WERI-Rb-1 (cell line): ENCODE data around the gene DCHS2.

ENCODE experiments used
- DNase-seq: peaks from one replicate; pipeline ENCODE4 v3.0.0-alpha.2; 2020
- H3K27ac ChIP-seq: fragments of 250-450 bp; sonication (Bioruptor Pico); 2 replicates; pipeline ENCODE4 v1.5.1; 2020; ENCODE audit warnings: mild to moderate bottlenecking, moderate library complexity
- H3K27me3 ChIP-seq: fragments of 250-450 bp; sonication (Bioruptor Pico); 2 replicates; pipeline ENCODE4 v1.5.1; 2021; ENCODE audit warnings: mild to moderate bottlenecking, low read depth, moderate library complexity; ENCODE audit not compliant: insufficient read depth, severe bottlenecking
- H3K36me3 ChIP-seq: fragments of 250-450 bp; sonication (Bioruptor Pico); 2 replicates; pipeline ENCODE4 v1.5.1; 2020; ENCODE audit warnings: mild to moderate bottlenecking, moderate library complexity
- H3K4me3 ChIP-seq: 2 replicates; pipeline ENCODE4 v1.5.1; 2011; ENCODE audit warnings: low read depth, mild to moderate bottlenecking, control low read depth, low read length
- H3K9me3 ChIP-seq: fragments of 250-450 bp; sonication (Bioruptor Pico); 2 replicates; pipeline ENCODE4 v1.5.1; 2021; ENCODE audit warnings: mild to moderate bottlenecking, moderate library complexity; ENCODE audit not compliant: severe bottlenecking
- CTCF ChIP-seq: IDR thresholded peaks from 2 replicates; pipeline ENCODE4 v1.5.1; 2011; ENCODE audit warnings: low read depth, mild to moderate bottlenecking, control low read depth, inconsistent platforms, low read length

The DCHS2 gene

GRCh38 chr4:154444958-154445357 is 46.6 kb downstream of the DCHS2 start:
- Histone ChIP-seq H3K4me3 (no peak overlapping the region), H3K27me3 (peaks cover 6% of the 10 kb centered on the region), H3K36me3 (no peaks in the 10 kb centered on the region), H3K9me3 (no peaks in the 10 kb centered on the region), H3K27ac (no peak overlapping the region)
- no peak for DNase-seq
- TF ChIP-seq CTCF: no peak

- Histone ChIP-seq H3K4me3 (no peak overlapping the region), H3K27ac (no peak overlapping the region), H3K36me3 (no peaks in the 10 kb centered on the region), H3K9me3 (no peaks in the 10 kb centered on the region), H3K27me3 (peaks cover 9% of the 10 kb centered on the region)
- no peak for DNase-seq
- no peak for TF ChIP-seq CTCF
Measured at GRCh38 chr4:154441982-154442381, 49.6 kb downstream of the DCHS2 start.

- H3K36me3 ChIP-seq: no peaks in the 10 kb centered on the region
- H3K27me3 ChIP-seq: peaks cover 9% of the 10 kb centered on the region
- no peak for DNase-seq
- no peak overlapping the region for H3K27ac ChIP-seq
- TF ChIP-seq CTCF: no peak
- H3K9me3 ChIP-seq: no peaks in the 10 kb centered on the region
- no peak overlapping the region for H3K4me3 ChIP-seq
Measured at GRCh38 chr4:154441124-154441523, 50.5 kb downstream of the DCHS2 start.

GRCh38 chr4:154439224-154439623 is 52.4 kb downstream of the DCHS2 start:
- TF ChIP-seq CTCF: no peak
- Histone ChIP-seq H3K4me3 (no peak overlapping the region), H3K9me3 (no peaks in the 10 kb centered on the region), H3K27ac (no peak overlapping the region), H3K36me3 (no peaks in the 10 kb centered on the region), H3K27me3 (peaks cover 6% of the 10 kb centered on the region)
- no peak for DNase-seq

GRCh38 chr4:154435895-154436294 is 55.7 kb downstream of the DCHS2 start:
- Histone ChIP-seq H3K27me3 (peaks cover 8% of the 10 kb centered on the region), H3K9me3 (no peaks in the 10 kb centered on the region), H3K4me3 (no peak overlapping the region), H3K27ac (no peak overlapping the region), H3K36me3 (no peaks in the 10 kb centered on the region)
- DNase-seq: no peak
- no peak for TF ChIP-seq CTCF

- Histone ChIP-seq H3K27ac (no peak overlapping the region), H3K27me3 (peaks cover 10% of the 10 kb centered on the region), H3K36me3 (no peaks in the 10 kb centered on the region), H3K9me3 (no peaks in the 10 kb centered on the region), H3K4me3 (no peak overlapping the region)
- TF ChIP-seq CTCF: no peak
- no peak for DNase-seq
Measured at GRCh38 chr4:154433543-154433942, 58.1 kb downstream of the DCHS2 start.
